Measurements from ENCODE around the gene CLMN. TPM values are rescaled to one million over a fixed set of nuclear protein-coding genes. Genes with fewer than 3 reads are reported as not detected.

Gene CLMN
- total RNA-seq, 1 donor from 2014 or later = 1.0 TPM

DNA sequence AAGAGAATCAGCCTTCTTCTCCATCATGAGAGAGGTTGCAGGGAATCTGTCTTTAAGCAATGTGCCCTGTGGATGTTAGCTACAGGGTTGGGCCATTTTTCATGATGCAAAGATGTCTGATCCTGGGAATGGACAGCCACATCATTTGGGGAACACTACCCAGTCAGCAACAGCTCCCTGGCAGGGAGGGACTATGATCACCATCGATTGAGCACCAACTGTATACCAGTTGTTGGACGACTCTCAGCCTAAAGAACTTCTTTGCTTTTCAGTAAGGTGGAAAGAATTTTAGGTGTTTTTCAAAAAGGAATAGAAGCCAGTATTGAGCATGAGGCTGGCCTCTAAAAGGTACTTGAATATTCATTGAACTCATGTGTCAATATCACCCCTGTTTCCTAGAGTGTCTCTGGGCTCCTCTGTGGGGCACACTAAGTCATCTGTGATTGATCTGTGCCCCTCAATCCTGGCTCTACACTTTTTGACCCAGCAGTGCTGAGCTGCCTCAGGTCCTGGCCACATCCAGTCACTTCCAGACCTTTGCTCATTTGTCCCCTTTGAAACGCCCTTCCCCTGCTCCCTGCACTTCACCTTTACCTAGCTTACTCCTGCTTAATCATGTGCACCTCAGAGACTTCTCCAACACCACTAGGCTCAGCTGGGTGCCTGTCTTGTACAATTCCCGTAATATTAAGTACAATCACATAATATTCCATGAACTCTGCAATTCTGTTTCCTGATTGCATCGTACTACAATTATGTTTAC lies 2.2 kb upstream of the CLMN start:
- no peak overlapping the region for H3K4me3 Mint-ChIP-seq
- peaks cover 43% of the 10 kb centered on the region for H3K27me3 Mint-ChIP-seq
- H3K36me3 Mint-ChIP-seq (ENCODE audit: low read depth) = no peaks in the 10 kb centered on the region
- H3K4me1 Mint-ChIP-seq = peaks cover 8% of the 10 kb centered on the region
- DNase-seq = no peak
- H3K9me3 Mint-ChIP-seq = no peaks in the 10 kb centered on the region
- intact Hi-C loops (cut with micrococcal nuclease) = no loop called here
- no peak overlapping the region for H3K27ac Mint-ChIP-seq

DNA sequence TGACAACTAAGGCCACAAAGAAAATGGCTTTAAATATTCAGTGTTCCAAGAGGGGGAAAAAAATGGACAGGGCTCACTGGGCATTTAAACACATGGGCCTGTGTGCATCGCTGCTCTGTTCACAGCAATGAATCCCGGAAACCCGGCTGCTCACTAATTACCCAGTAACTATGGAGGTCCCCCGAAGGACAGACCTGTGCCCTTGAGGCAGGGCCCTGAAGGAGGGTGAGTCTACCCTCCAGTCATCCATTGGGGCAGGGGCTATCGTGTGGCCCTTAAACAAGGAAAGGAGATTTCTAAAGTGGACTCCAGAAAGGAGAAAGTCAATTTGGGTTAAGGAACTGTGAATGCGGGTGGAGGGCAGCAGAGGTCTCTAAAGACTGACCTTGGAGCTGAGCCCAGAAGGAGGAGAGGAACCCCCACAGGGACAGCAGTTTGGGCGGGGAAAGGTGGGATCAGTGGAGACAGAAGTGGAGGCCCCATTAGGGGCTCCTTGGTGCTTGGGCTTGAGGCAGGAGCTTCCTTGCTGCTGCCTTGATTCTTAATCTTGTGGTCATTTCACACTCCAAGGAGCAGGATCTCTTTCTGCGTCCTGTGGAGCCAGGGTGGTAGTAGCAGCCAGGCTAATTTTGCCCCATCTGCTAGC lies 1.4 kb upstream of the CLMN start:
- no peak for DNase-seq
- Mint-ChIP-seq H3K27me3 (peaks cover 47% of the 10 kb centered on the region), H3K9me3 (no peaks in the 10 kb centered on the region), H3K27ac (no peak overlapping the region), H3K4me3 (no peak overlapping the region), H3K36me3 (ENCODE audit: low read depth) (no peaks in the 10 kb centered on the region), H3K4me1 (peaks cover 8% of the 10 kb centered on the region)
- intact Hi-C loops (cut with micrococcal nuclease) = no loop called here

- H3K27me3 Mint-ChIP-seq = peaks cover 49% of the 10 kb centered on the region
- H3K9me3 Mint-ChIP-seq = no peaks in the 10 kb centered on the region
- H3K27ac Mint-ChIP-seq = no peak overlapping the region
- intact Hi-C loops (cut with micrococcal nuclease) = no loop called here
- H3K36me3 Mint-ChIP-seq (ENCODE audit: low read depth) = no peaks in the 10 kb centered on the region
- DNase-seq = no peak
- peaks cover 8% of the 10 kb centered on the region for H3K4me1 Mint-ChIP-seq
- peak overlapping the region; percentile 77 for H3K4me3 Mint-ChIP-seq
Observed at GRCh38 chr14:95320078-95320895, 579 bp upstream of the CLMN start.

DNA sequence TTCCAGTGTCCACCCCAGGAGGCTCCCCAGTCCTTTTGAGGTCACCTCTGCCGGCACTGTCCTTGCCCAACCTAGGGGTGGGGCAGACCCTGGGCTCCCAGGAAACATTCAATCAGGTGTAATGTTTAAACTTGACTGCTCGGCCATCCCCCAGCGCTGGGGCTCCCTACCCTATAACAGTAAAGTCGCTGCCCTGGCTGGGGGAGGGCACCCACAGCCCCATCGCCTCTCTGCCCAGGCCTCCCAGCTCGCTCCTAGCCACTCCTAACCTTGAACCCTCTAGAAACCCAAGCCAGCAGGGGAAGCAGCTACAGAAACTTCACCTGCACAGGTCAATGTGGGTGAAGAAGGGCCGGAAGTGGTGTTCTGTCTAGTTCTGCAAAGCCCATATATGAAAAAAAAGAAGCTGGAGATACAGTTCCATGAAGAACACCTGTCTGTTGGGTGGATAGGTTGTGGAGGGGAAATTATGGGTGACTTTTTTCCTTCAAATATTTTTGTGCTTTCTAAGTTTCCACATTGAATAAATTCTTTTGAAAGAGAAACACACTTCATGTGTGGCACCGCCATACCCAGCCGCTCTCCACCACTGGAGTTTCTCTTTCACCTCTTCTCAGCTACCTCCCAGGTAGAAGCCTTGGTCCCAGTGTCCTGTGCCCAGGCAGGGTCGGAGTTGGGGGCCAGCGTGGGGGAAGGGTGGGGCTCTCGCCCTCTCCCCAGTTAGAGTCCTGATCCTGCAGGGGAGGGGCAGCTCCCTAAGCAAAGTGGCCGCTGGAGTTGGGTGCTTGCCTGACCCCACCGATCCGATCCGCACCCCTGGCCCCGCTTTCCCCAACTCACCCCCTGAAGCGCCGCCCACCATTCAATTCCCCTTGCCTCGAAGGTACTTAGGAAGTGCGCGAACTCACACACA lies 1.1 kb downstream of the CLMN start:
- H3K4me3 Mint-ChIP-seq = peak overlapping the region; percentile 76
- intact Hi-C loops (cut with micrococcal nuclease) = no loop called here
- DNase-seq = no peak
- H3K4me1 Mint-ChIP-seq = peaks cover 16% of the 10 kb centered on the region
- H3K36me3 Mint-ChIP-seq (ENCODE audit: low read depth) = no peaks in the 10 kb centered on the region
- H3K27ac Mint-ChIP-seq = peak overlapping the region; percentile 43
- H3K9me3 Mint-ChIP-seq = no peaks in the 10 kb centered on the region
- H3K27me3 Mint-ChIP-seq = peaks cover 44% of the 10 kb centered on the region

DNA sequence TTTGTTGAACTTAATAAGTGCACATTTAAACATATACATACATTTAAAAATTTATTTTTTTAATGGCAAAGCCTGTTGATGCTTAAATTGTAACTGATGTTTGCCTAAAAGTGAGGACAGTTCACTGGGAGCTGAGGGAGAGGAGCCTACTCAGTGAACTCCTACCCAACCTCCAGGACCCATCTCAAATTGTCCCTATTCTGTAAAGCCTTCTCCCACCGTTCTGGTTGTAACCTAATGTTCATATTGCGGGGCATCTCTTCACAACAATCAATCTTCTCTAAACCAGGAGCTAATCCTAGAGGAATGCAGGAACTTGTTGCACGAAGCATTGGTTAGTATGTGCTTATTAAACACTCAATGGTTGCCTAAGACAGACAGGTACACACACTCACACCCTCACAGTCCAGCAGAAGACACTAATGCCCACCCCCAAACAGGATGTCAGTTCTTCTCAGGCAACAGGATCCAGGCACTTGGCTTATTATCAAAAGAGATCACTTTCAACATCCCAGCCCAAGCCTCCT lies 1.8 kb downstream of the CLMN start:
- no peak for DNase-seq
- intact Hi-C loops (cut with micrococcal nuclease) = no loop called here
- H3K9me3 Mint-ChIP-seq = no peaks in the 10 kb centered on the region
- peaks cover 16% of the 10 kb centered on the region for H3K4me1 Mint-ChIP-seq
- peaks cover 42% of the 10 kb centered on the region for H3K27me3 Mint-ChIP-seq
- H3K4me3 Mint-ChIP-seq = peak overlapping the region; percentile 47
- peak overlapping the region; percentile 43 for H3K27ac Mint-ChIP-seq
- no peaks in the 10 kb centered on the region for H3K36me3 Mint-ChIP-seq (ENCODE audit: low read depth)

GRCh38 chr14:95316821-95317220 lies 2.9 kb downstream of the CLMN start:
- intact Hi-C loops (cut with micrococcal nuclease) = no loop called here
- Mint-ChIP-seq H3K4me1 (peaks cover 16% of the 10 kb centered on the region), H3K27me3 (peaks cover 35% of the 10 kb centered on the region), H3K27ac (no peak overlapping the region), H3K36me3 (ENCODE audit: low read depth) (no peaks in the 10 kb centered on the region), H3K9me3 (no peaks in the 10 kb centered on the region), H3K4me3 (no peak overlapping the region)
- no peak for DNase-seq

DNA sequence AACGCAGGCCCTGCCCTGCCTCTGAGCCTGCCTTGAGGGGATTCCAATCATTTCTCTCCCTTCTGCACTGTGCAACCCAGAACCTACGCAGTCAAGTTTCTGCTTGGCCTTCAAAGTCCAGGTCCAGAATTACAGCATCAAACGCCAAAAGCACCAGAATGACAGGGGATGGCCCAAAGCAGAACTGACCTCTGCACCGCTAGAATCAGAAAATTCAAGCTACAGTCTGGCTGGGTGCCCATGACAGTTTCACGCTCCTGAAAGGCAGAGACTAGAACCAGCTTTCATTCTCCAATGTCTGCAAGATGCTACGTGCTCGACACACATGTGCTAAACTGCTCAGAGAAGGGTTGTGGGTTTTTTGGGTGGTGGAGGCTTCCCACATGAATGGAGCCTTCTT lies 4.1 kb downstream of the CLMN start:
- H3K27ac Mint-ChIP-seq = no peak overlapping the region
- H3K27me3 Mint-ChIP-seq = peaks cover 28% of the 10 kb centered on the region
- H3K4me3 Mint-ChIP-seq = no peak overlapping the region
- H3K4me1 Mint-ChIP-seq = peaks cover 16% of the 10 kb centered on the region
- DNase-seq = no peak
- H3K9me3 Mint-ChIP-seq = no peaks in the 10 kb centered on the region
- intact Hi-C loops (cut with micrococcal nuclease) = loop anchor here (2.0 kb wide), 1 partner anchor 51 kb away; no protein-coding TSS in a partner anchor
- no peaks in the 10 kb centered on the region for H3K36me3 Mint-ChIP-seq (ENCODE audit: low read depth)

DNA sequence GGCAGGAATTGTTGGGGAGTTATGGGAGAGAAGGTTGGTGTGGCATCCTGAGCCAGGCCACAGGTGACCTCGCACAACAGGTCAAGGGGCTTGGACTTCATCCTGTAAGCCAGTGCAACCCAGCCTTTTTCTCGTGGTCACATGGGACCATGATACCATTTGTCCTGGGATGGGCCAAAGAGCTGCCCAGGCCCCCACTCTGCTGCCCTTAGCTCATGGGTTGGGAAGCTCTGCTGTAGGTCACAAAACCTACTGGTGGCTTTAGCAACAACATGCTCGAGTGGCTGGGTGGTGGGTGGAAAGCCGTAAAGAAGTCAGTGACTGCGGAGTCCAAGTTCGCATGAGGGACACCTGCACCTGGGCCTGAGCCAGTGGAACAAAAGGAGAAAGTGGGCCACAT lies 4.6 kb downstream of the CLMN start:
- peaks cover 28% of the 10 kb centered on the region for H3K27me3 Mint-ChIP-seq
- no peak for DNase-seq
- H3K36me3 Mint-ChIP-seq (ENCODE audit: low read depth) = no peaks in the 10 kb centered on the region
- peaks cover 16% of the 10 kb centered on the region for H3K4me1 Mint-ChIP-seq
- intact Hi-C loops (cut with micrococcal nuclease) = loop anchor here (2.0 kb wide), 1 partner anchor 50 kb away; no protein-coding TSS in a partner anchor
- H3K9me3 Mint-ChIP-seq = no peaks in the 10 kb centered on the region
- H3K27ac Mint-ChIP-seq = peak overlapping the region; percentile 10
- H3K4me3 Mint-ChIP-seq = no peak overlapping the region

DNA sequence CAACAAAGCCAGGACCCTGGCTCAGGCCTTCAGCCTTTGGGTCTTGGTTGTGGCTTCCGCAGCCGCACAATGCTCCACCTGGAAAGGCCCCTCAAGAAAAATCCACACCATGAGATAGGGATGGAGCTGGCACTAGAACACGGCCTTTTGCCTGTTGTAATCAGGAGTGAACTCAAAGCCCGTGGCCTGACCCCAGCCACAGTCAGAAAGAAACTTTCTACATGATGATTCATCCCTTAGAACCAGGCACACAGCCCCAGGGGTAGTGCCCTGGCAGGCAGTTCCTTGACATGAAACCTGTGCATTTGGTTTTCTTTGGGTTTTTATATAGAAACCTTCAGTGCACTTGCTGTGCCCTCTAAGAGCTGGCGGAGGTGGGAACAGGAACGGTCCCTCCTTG lies 5.1 kb downstream of the CLMN start:
- H3K4me3 Mint-ChIP-seq = no peak overlapping the region
- intact Hi-C loops (cut with micrococcal nuclease) = loop anchor here (2.0 kb wide), 1 partner anchor 50 kb away; no protein-coding TSS in a partner anchor
- H3K4me1 Mint-ChIP-seq = peaks cover 16% of the 10 kb centered on the region
- H3K27me3 Mint-ChIP-seq = peaks cover 28% of the 10 kb centered on the region
- H3K9me3 Mint-ChIP-seq = no peaks in the 10 kb centered on the region
- peak overlapping the region; percentile 10 for H3K27ac Mint-ChIP-seq
- no peaks in the 10 kb centered on the region for H3K36me3 Mint-ChIP-seq (ENCODE audit: low read depth)
- peak; percentile 60 for DNase-seq

GRCh38 chr14:95313707-95314106 lies 6.0 kb downstream of the CLMN start:
- Mint-ChIP-seq H3K36me3 (ENCODE audit: low read depth) (no peaks in the 10 kb centered on the region), H3K4me1 (peaks cover 11% of the 10 kb centered on the region), H3K4me3 (no peak overlapping the region), H3K27ac (no peak overlapping the region), H3K9me3 (no peaks in the 10 kb centered on the region), H3K27me3 (peaks cover 22% of the 10 kb centered on the region)
- intact Hi-C loops (cut with micrococcal nuclease) = loop anchor here (2.0 kb wide), 1 partner anchor 49 kb away; no protein-coding TSS in a partner anchor
- DNase-seq = no peak

DNA sequence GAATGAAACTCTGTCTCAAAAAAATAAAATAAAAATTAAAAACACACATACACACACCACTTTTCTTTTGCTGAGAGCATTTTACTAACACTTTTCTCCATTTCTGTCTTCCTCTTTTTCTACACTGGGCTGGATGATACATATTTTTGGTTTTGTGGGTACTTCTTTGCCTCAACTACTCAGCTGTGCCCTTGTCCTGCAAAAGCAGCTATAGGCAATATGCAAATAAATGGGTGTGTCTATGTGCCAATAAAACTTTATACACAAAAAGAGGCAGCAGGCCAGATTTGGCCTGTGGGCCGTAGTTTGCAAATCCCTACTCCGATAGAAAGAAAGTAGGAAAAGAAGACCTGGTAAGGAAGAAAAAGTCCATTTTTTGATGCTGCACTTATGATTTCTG lies 6.5 kb downstream of the CLMN start:
- DNase-seq = no peak
- Mint-ChIP-seq H3K27ac (no peak overlapping the region), H3K9me3 (no peaks in the 10 kb centered on the region), H3K27me3 (peaks cover 17% of the 10 kb centered on the region), H3K4me1 (peaks cover 11% of the 10 kb centered on the region), H3K36me3 (ENCODE audit: low read depth) (no peaks in the 10 kb centered on the region), H3K4me3 (no peak overlapping the region)
- intact Hi-C loops (cut with micrococcal nuclease) = no loop called here

GRCh38 chr14:95312311-95312710 lies 7.4 kb downstream of the CLMN start:
- Mint-ChIP-seq H3K27me3 (peaks cover 11% of the 10 kb centered on the region), H3K36me3 (ENCODE audit: low read depth) (no peaks in the 10 kb centered on the region), H3K4me3 (no peak overlapping the region), H3K4me1 (peaks cover 8% of the 10 kb centered on the region), H3K27ac (no peak overlapping the region), H3K9me3 (no peaks in the 10 kb centered on the region)
- intact Hi-C loops (cut with micrococcal nuclease) = no loop called here
- DNase-seq = no peak

GRCh38 chr14:95311752-95312151 lies 8.0 kb downstream of the CLMN start:
- intact Hi-C loops (cut with micrococcal nuclease) = no loop called here
- no peaks in the 10 kb centered on the region for H3K36me3 Mint-ChIP-seq (ENCODE audit: low read depth)
- no peak overlapping the region for H3K4me3 Mint-ChIP-seq
- peaks cover 8% of the 10 kb centered on the region for H3K4me1 Mint-ChIP-seq
- no peaks in the 10 kb centered on the region for H3K9me3 Mint-ChIP-seq
- no peak for DNase-seq
- H3K27ac Mint-ChIP-seq = no peak overlapping the region
- peaks cover 6% of the 10 kb centered on the region for H3K27me3 Mint-ChIP-seq

All from activated CD4-positive, alpha-beta T cell treated with anti-CD3 and anti-CD28 coated beads, Interleukin-2, amount 10 ng/mL, durations not matched to agents 24 days and 14 days (primary cell).